Hematopoietic multipotent progenitor cell treated with erythropoietin and hydrocortisone succinate and interleukin-3 and kit ligand, for 17 days (in vitro differentiated cells): ENCODE measurements around the gene GYPA.
"Not testable (repeated sequence)": the region's sequence is repeated elsewhere in the genome, so short reads cannot be mapped to it uniquely, and the experiment has no call there.

ENCODE experiments used
- DNase-seq: peaks from one replicate; pipeline ENCODE4 v3.0.0-alpha.2; 2015; ENCODE audit warnings: low spot score

The GYPA gene

GRCh38 chr4:144140594-144141295 lies at the start of gene GYPA:
Gene GYPA, minus strand, starts transcription at chr4:144140718. Its CDS starts 83 bp downstream, at chr4:144140635.
- peak; percentile 74 for DNase-seq

GRCh38 chr4:144190009-144190408 lies 49.5 kb upstream of the GYPA start:
- no peak for DNase-seq

GRCh38 chr4:144189121-144189520 lies 48.6 kb upstream of the GYPA start:
- no peak for DNase-seq

DNA sequence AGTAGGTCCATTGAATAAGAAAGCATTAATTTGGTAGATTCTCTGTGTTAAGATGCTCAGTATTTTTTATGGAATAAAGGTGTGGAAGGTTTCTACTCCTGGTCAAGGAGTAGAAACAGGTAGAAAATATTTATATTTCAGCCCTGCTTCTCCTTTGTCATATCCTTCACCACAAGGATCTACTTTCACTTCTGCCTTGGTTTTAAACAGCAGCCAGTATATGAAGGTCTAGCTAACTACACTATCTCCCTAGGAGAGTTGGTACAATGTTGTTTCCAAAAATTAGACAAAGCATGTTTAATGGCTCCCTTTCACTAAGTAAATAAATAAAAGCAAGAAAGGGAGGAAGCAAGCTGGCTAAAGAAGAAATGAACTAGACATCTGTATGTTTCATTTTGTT lies 44.6 kb upstream of the GYPA start:
- DNase-seq, result no peak

GRCh38 chr4:144183165-144183564 lies 42.6 kb upstream of the GYPA start:
- DNase-seq, result no peak

DNA sequence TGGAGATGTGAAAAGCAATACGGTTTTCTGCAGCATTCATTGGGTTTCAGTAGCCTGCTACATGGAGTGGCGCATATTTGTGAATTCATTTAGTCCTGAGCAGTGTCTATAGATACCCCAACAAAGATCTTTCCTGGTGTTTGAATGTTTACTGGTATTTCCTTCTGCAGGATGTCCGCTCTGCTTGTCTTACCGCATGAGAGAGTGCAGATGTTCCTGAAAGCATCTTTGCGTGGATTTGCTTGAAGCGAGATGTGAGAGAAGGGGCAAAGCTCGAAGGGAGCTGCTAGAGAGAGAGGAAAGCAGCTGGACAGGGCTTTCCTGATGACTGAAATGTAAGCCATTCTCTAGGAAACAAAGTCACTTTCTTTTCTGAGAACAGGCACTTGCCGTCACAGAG lies 40.9 kb upstream of the GYPA start:
- no peak for DNase-seq

- DNase-seq, result no peak
Measured at GRCh38 chr4:144179152-144179739, 38.7 kb upstream of the GYPA start.

- DNase-seq, result no peak
Measured at GRCh38 chr4:144178414-144178813, 37.9 kb upstream of the GYPA start.

DNA sequence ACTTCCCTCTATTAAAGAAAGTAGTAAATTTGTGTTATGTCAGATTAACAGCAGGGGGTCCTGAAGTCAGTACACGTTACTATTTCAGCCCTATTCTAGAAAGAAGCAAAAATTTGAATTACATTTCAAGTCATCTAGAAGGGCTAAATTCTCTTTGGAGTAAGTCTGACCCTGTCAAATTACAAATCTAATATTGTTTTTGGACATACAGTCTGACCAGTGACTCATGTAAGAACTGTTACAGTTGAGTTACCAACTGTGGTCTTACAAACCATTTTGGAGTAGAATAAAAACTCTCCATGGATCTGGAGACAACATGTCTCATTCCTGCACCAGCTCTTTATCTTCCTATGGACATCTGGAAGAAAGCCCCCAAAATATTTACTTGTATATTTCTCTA lies 36.0 kb upstream of the GYPA start:
- no peak for DNase-seq

DNA sequence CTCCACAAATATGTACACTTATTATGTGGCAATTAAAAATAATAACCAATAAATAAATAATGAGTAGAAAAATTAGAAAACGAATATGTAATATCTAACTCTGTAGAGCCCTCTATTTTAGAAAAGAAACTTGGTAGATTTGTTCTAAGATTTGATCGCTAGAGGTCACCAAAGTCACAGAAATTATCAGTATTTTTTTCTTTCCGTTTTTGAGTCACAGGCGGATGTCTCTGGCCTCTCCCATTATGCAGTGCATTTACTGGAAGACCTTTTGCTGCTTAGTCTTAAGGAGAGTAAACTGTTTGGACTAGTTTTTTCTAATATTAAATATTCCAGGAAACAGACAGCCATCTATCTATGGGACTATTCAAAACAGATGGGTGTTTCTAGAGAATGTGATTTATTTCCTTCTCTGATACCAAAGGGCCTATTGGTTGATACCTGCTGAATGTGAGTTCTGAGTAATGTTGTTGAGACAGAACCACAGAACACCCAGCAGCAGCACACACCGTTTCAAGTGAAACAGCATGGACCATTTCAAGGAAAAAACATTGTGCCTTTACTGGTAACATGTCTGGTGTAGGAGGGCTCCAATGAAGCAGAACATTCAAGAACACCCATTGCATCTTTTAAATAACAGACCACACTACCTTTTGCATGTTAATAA lies 34.0 kb upstream of the GYPA start:
- peak; percentile 63 for DNase-seq

GRCh38 chr4:144171697-144172096 lies 31.2 kb upstream of the GYPA start:
- no peak for DNase-seq

DNA sequence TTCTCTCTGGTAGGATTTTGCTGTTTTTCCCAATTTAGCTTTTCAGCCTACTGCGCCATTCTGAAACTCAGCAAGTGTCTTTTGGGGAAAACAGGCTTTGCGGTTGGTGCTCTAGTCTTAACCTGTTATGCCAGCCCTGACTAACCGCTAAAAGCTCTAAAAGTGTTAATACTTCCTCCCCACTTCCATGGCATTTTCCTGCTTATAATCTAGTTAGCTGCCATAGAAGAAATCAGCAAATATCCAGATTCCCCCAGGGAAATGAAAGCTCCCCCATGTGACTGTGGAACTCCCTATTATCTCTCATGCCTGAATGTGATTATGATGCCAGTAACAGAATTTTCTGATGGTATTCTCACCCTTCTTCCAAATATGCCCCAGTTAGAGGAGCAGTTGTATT lies 28.7 kb upstream of the GYPA start:
- DNase-seq, result no peak

- no peak for DNase-seq
Measured at GRCh38 chr4:144154044-144154443, 13.5 kb upstream of the GYPA start.

GRCh38 chr4:144142690-144143326 lies 2.3 kb upstream of the GYPA start:
- DNase-seq, result peak; percentile 86

DNA sequence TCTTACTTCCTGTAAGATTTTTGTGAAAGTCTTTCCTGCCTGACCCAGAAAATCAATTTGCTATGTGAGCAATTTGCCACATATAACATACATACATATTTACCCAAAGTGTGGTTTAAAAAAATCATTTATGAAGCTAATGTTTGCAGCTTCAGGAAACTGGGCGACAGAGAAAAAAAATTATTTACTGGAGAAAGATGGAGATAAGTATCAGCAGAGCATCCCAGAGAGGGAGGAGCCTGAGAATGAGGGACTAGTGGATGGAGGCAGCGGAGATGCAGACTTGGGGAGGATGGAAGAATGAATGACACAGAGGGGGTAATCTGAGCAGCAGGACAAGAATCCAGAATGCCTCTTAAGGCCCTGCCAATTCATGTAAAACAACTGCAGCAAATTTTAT lies 975 bp upstream of the GYPA start:
- DNase-seq, result peak; percentile 65

GRCh38 chr4:144139991-144140390 lies 527 bp downstream of the GYPA start:
- DNase-seq, result peak; percentile 84

- peak; percentile 82 for DNase-seq
Measured at GRCh38 chr4:144139547-144139946, 971 bp downstream of the GYPA start.

DNA sequence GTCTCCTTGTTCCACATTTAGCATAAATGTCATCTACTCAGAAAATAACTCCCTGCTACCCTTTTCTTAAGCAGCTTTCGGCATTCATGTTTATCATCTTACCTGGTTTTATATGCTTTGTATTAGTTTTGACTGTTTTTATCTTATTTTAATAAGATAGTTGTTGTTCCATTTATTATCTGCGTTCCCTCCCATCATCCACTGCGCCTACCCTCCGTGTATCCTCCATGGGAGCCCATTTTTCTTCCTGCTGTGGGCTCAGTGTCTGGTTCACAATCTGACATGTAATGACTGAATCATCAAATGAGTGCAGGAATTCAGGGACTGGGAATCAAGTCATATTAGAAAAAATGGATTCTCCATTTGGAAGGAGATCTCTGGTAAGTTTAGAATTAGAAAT lies 2.3 kb downstream of the GYPA start:
- not testable (repeated sequence) for DNase-seq

- DNase-seq, result peak; percentile 69
Measured at GRCh38 chr4:144137137-144137931, 3.2 kb downstream of the GYPA start.

- DNase-seq, result peak; percentile 56
Measured at GRCh38 chr4:144136189-144136588, 4.3 kb downstream of the GYPA start.

GRCh38 chr4:144130167-144130566 lies 10.4 kb downstream of the GYPA start:
- peak; percentile 70 for DNase-seq

GRCh38 chr4:144129336-144129875 lies 11.1 kb downstream of the GYPA start:
- DNase-seq, result peak; percentile 70
